ENCODE results near the gene CLK3.

DNA sequence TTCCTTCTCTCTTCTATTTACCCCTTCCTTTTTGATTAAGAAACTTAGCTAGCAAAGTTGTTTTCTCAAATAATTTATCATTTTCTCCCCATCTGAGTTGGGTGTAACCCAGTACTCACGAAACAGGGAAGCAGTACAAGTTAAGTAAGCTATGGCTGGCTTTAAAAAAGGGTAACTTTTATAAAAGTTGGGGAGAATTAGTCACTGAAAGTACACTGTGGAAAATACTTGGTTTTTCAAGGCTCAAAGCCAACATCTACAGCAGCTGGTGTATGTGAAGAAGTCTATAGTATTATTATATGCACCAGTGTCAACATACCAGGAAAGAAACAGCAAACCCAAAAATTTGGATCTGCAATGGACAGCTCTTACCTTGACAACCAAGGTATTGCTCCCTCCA is 25.5 kb downstream of the CLK3 start:
- TF ChIP-seq, protein P1, sequence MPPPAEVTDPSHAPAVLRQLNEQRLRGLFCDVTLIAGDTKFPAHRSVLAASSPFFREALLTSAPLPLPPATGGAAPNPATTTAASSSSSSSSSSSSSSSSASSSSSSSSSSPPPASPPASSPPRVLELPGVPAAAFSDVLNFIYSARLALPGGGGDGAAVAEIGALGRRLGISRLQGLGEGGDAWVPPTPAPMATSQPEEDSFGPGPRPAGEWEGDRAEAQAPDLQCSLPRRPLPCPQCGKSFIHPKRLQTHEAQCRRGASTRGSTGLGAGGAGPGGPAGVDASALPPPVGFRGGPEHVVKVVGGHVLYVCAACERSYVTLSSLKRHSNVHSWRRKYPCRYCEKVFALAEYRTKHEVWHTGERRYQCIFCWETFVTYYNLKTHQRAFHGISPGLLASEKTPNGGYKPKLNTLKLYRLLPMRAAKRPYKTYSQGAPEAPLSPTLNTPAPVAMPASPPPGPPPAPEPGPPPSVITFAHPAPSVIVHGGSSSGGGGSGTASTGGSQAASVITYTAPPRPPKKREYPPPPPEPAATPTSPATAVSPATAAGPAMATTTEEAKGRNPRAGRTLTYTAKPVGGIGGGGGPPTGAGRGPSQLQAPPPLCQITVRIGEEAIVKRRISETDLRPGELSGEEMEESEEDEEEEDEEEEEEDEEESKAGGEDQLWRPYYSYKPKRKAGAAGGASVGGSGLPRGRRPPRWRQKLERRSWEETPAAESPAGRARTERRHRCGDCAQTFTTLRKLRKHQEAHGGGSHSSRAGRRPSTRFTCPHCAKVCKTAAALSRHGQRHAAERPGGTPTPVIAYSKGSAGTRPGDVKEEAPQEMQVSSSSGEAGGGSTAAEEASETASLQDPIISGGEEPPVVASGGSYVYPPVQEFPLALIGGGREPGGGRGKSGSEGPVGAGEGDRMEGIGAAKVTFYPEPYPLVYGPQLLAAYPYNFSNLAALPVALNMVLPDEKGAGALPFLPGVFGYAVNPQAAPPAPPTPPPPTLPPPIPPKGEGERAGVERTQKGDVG (CRISPR knock-in tag; IDR thresholded peaks at IDR 0.05): no peak
- TF ChIP-seq, protein P2, sequence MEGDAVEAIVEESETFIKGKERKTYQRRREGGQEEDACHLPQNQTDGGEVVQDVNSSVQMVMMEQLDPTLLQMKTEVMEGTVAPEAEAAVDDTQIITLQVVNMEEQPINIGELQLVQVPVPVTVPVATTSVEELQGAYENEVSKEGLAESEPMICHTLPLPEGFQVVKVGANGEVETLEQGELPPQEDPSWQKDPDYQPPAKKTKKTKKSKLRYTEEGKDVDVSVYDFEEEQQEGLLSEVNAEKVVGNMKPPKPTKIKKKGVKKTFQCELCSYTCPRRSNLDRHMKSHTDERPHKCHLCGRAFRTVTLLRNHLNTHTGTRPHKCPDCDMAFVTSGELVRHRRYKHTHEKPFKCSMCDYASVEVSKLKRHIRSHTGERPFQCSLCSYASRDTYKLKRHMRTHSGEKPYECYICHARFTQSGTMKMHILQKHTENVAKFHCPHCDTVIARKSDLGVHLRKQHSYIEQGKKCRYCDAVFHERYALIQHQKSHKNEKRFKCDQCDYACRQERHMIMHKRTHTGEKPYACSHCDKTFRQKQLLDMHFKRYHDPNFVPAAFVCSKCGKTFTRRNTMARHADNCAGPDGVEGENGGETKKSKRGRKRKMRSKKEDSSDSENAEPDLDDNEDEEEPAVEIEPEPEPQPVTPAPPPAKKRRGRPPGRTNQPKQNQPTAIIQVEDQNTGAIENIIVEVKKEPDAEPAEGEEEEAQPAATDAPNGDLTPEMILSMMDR (IDR thresholded peaks at IDR 0.05 in 2 of 3, conservative IDR thresholded peaks at IDR 0.05 in 1 of 3; ENCODE audit: control insufficient read depth in 2 of 3, extremely low read depth in 1 of 3, insufficient read depth in 1 of 3, low read depth in 3 of 3, low read length in 3 of 3): no peak
- TF ChIP-seq EZH2 (IDR thresholded peaks at IDR 0.05; ENCODE audit: borderline replicate concordance, control insufficient read depth, low read depth, low read length) (no peak), SMC3 (IDR thresholded peaks at IDR 0.05; ENCODE audit: borderline replicate concordance, low read length) (no peak), POLR2A (IDR thresholded peaks at IDR 0.05; ENCODE audit: low read depth, low read length) (no peak), CEBPB (IDR thresholded peaks at IDR 0.05; ENCODE audit: borderline replicate concordance in 1 of 2, low read depth in 2 of 2, low read length in 2 of 2) (no peak), MXI1 (IDR thresholded peaks at IDR 0.05; ENCODE audit: low read depth, low read length) (no peak)
